ENCODE measurements around the gene OR6B1.
"Not testable (repeated sequence)": the region's sequence is repeated elsewhere in the genome, so short reads cannot be mapped to it uniquely, and the experiment has no call there.

OR6B1 gene

DNA sequence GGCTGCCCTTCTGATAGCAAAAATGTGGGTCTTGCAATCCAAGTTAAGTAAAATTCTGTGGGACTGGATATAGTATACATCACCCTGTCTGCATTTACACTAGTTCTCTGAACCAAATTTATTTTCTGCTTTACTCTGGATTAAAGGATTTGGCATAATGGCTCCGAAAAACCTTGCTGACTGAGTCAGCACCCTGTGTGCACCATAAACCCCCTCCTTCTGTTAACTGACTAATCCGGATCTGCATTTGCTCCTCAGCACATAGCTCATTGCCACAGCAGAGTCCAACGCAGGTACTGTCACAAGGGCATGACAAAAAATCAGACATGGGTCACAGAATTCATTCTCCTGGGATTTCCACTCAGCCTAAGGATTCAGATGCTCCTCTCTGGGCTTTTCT lies 50.0 kb downstream of the OR6B1 start:
- Mint-ChIP-seq H3K4me3 (no peak overlapping the region), H3K36me3 (no peaks in the 10 kb centered on the region), H3K4me1 (no peaks in the 10 kb centered on the region), H3K9me3 (no peaks in the 10 kb centered on the region), H3K27ac (no peak overlapping the region), H3K27me3 (peaks cover 14% of the 10 kb centered on the region)
- ATAC-seq: no peak

DNA sequence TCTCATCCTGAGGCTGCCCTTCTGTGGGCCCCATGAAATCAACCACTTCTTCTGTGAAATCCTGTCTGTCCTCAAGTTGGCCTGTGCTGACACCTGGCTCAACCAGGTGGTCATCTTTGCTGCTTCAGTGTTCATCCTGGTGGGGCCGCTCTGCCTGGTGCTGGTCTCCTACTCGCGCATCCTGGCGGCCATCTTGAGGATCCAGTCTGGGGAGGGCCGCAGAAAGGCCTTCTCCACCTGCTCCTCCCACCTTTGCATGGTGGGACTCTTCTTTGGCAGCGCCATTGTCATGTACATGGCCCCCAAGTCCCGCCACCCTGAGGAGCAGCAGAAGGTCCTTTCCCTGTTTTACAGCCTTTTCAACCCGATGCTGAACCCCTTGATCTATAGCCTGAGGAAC lies 50.8 kb downstream of the OR6B1 start:
- not testable (repeated sequence) for ATAC-seq, H3K4me1 Mint-ChIP-seq, H3K36me3 Mint-ChIP-seq, H3K9me3 Mint-ChIP-seq, H3K27ac Mint-ChIP-seq, H3K4me3 Mint-ChIP-seq
- H3K27me3 Mint-ChIP-seq: peaks cover 20% of the 10 kb centered on the region

DNA sequence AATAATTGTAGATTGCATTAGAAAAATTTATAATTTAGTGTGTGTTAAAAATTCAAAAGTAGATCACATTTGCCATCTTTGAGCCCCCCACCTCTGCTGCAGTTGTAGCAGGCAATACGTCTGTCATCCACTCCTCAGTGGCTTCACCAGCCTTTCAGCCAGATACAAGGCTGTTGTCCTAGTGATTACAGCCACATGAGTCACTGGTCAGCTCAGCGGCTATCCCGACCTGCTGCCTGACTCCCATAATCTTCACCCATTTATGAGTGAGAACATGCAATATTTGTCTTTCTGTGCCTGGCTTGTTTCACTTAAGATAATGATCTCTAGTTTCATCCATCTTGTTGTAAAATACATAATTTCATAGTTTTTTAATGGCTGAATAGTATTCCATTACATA lies 57.8 kb downstream of the OR6B1 start:
- no peak overlapping the region for H3K27ac Mint-ChIP-seq
- peaks cover 20% of the 10 kb centered on the region for H3K27me3 Mint-ChIP-seq
- no peaks in the 10 kb centered on the region for H3K36me3 Mint-ChIP-seq
- no peaks in the 10 kb centered on the region for H3K4me1 Mint-ChIP-seq
- peaks cover 7% of the 10 kb centered on the region for H3K9me3 Mint-ChIP-seq
- H3K4me3 Mint-ChIP-seq: no peak overlapping the region
- no peak for ATAC-seq

Data from stimulated activated memory B cell treated with anti-CD40 and anti-IgM and Interleukin-4, amounts not matched to agents 10 μg/mL and 1 μg/mL and 100 μg/mL, for 72 hours (primary cell).